ENCODE results near the gene PON3. TPM values are rescaled to one million over a fixed set of nuclear protein-coding genes. Genes with fewer than 3 reads are reported as not detected.
A peak's percentile ranks its signal among the peaks of the same experiment; 100 is the strongest.

PON3 gene
- total RNA-seq, 1 experiment from 2014 or later, result not detected

- Mint-ChIP-seq H3K27me3 (ENCODE audit: low read depth) (no peaks in the 10 kb centered on the region), H3K36me3 (ENCODE audit: insufficient read depth in 1 of 3, low read depth in 3 of 3) (peaks cover 8 to 11% (median 10%) of the 10 kb centered on the region in 3 experiments; a peak in 6 of 7 replicates), H3K27ac (peak overlapping the region in 1 of 3 experiments; percentile 32; a peak in 1 of 7 replicates), H3K4me1 (peaks cover 16 to 23% of the 10 kb centered on the region in 2 experiments), H3K9me3 (no peaks in the 10 kb centered on the region), H3K4me3 (no peak overlapping the region)
- no peak overlapping the region for H3K27ac ChIP-seq (ENCODE audit: insufficient read length, low read depth, low read length)
- no peak overlapping the region for H3K56ac ChIP-seq (ENCODE audit: insufficient read length, low read depth, low read length)
- no peak overlapping the region for H2AFZ ChIP-seq (ENCODE audit: low read length)
- DNase-seq, result no peak
- H3K14ac ChIP-seq (ENCODE audit: insufficient read depth, low read length), result no peak overlapping the region
- H3T11ph ChIP-seq (ENCODE audit: low read length), result no peak overlapping the region
- H3K18ac ChIP-seq (ENCODE audit: insufficient read length, low read depth, low read length), result no peak overlapping the region
- no peak overlapping the region for H4K5ac ChIP-seq (ENCODE audit: insufficient read length, low read depth, low read length)
- no CpG with 5 or more reads among the region's 2 CpGs for WGBS (ENCODE audit: extremely low coverage, insufficient read length, low lambda C conversion rate)
- H4K91ac ChIP-seq (ENCODE audit: insufficient read length, low read depth, low read length), result no peak overlapping the region
- H3K4me1 ChIP-seq (ENCODE audit: insufficient read depth, low read length), result no peaks in the 10 kb centered on the region; the same call in 1 of the 2 replicates
- no peak overlapping the region for H3K9ac ChIP-seq (ENCODE audit: extremely low read depth, insufficient read length, low read length)
- H2AK5ac ChIP-seq (ENCODE audit: insufficient read length, low read length), result no peak overlapping the region
- no peak overlapping the region for H3K4me2 ChIP-seq (ENCODE audit: insufficient read depth, insufficient read length, low read length)
- no peak overlapping the region for H2BK12ac ChIP-seq (ENCODE audit: insufficient read length, low read depth, low read length)
- no peak overlapping the region for H2BK20ac ChIP-seq (ENCODE audit: low read depth, low read length, poor library complexity, severe bottlenecking)
- no peak overlapping the region for H2BK120ac ChIP-seq (ENCODE audit: low read depth, low read length, poor library complexity, severe bottlenecking)
- no peak for TF ChIP-seq CTCF (conservative IDR thresholded peaks at IDR 0.05)
- peaks cover 2% of the 10 kb centered on the region for H3K23me2 ChIP-seq (ENCODE audit: insufficient read length, low read depth, low read length, poor library complexity, severe bottlenecking)
- H3K23ac ChIP-seq (ENCODE audit: insufficient read length, low read depth, low read length), result no peak overlapping the region
- no peaks in the 10 kb centered on the region for H3K27me3 ChIP-seq (ENCODE audit: insufficient read depth, low read length)
- no peak overlapping the region for H4K8ac ChIP-seq (replicated peaks; ENCODE audit: insufficient read length, low read depth, low read length)
- H3K79me2 ChIP-seq (ENCODE audit: insufficient read depth, low read length), result no peaks in the 10 kb centered on the region
- H3K79me1 ChIP-seq (ENCODE audit: insufficient read depth, low read depth, low read length, poor library complexity, severe bottlenecking), result no peaks in the 10 kb centered on the region
- H2BK5ac ChIP-seq (ENCODE audit: insufficient read length, low read length), result no peak overlapping the region
- H3K9me3 ChIP-seq (ENCODE audit: control insufficient read depth, low read depth, low read length), result no peaks in the 10 kb centered on the region
- no peak overlapping the region for H3K4ac ChIP-seq (ENCODE audit: low read depth, low read length)
- H4K20me1 ChIP-seq (ENCODE audit: control insufficient read depth, insufficient read depth, insufficient read length), result no peaks in the 10 kb centered on the region
- no peak overlapping the region for H2BK15ac ChIP-seq (ENCODE audit: low read depth, low read length)
Measured at GRCh38 chr7:95430864-95431263, 34.7 kb upstream of the PON3 start.
